Panc1 (cell line): ENCODE results near the gene STXBP5. TPM values are rescaled to one million over a fixed set of nuclear protein-coding genes. Genes with fewer than 3 reads are reported as not detected.

Experiments
- ATAC-seq: fragments of 200-7000 bp; cut with Tn5 transposase; 2 replicates; pipeline ENCODE4 v1.9.1; 2020; ENCODE audit warnings: mild to moderate bottlenecking, moderate library complexity
- BruUV-seq: library from RNA; stranded (reverse); fragments of 400-500 nt; replicated peaks from 2 replicates; lab custom pipeline; 2021; lab: Mats Ljungman, UMichigan
- CTCF ChIA-PET: fragments of 300-600 bp; sonication (Branson Sonifier 250); formaldehyde crosslinking; loops from one replicate; lab custom pipeline; 2022; ENCODE audit warnings: antibody characterized with exemption; lab: Charles Lee
- POLR2A ChIA-PET: fragments of 300-600 bp; sonication (Branson Sonifier 250); formaldehyde crosslinking; loops from one replicate; lab custom pipeline; 2022; ENCODE audit warnings: antibody characterized with exemption; lab: Charles Lee
- DNase-seq: peaks from one replicate; pipeline ENCODE4 v3.0.0-alpha.2; 2010; ENCODE audit warnings: low read depth, low spot score
- H3K27ac ChIP-seq: 2 replicates; pipeline ENCODE4 v1.5.1; 2011; ENCODE audit warnings: mild to moderate bottlenecking, low read length, inconsistent platforms
- H3K27me3 ChIP-seq: fragments of 200-500 bp; sonication (Bioruptor generic); 2 replicates; pipeline ENCODE4 v1.6.0; 2014; ENCODE audit warnings: low read length, inconsistent platforms; ENCODE audit not compliant: control insufficient read depth, insufficient read depth
- H3K36me3 ChIP-seq: fragments of 200-500 bp; sonication (Bioruptor generic); 2 replicates; pipeline ENCODE4 v1.5.1; 2014; ENCODE audit warnings: inconsistent platforms, mild to moderate bottlenecking, low read length, moderate library complexity; ENCODE audit not compliant: control insufficient read depth, insufficient read depth
- H3K4me1 ChIP-seq: 2 replicates; pipeline ENCODE4 v1.5.1; 2011; ENCODE audit warnings: inconsistent platforms, mild to moderate bottlenecking, low read length, moderate library complexity; ENCODE audit not compliant: control insufficient read depth, insufficient read depth
- H3K4me3 ChIP-seq, 2 experiments: 2 replicates each; pipeline ENCODE4 v1.5.1; 2011 to 2012; ENCODE audit warnings: low read depth in 2 of 2, low read length in 2 of 2, mild to moderate bottlenecking in 2 of 2, inconsistent platforms in 1 of 2, moderate library complexity in 1 of 2
- H3K9me3 ChIP-seq: fragments of 200-500 bp; sonication (Bioruptor generic); 2 replicates; pipeline ENCODE4 v1.5.1; 2014; ENCODE audit warnings: low read depth, mild to moderate bottlenecking, inconsistent platforms, low read length, moderate library complexity; ENCODE audit not compliant: control insufficient read depth, insufficient read depth
- CTCF ChIP-seq: fragments of 450-650 bp; IDR thresholded peaks from 2 replicates; pipeline ENCODE4 v1.5.1; 2017; ENCODE audit warnings: mild to moderate bottlenecking
- POLR2AphosphoS5 ChIP-seq: IDR thresholded peaks from 2 replicates; pipeline ENCODE4 v1.6.1; 2012; ENCODE audit warnings: mild to moderate bottlenecking, low read depth, low read length, moderate library complexity
- REST ChIP-seq, 2 experiments: IDR thresholded peaks; 2 replicates each; pipeline ENCODE4 v1.6.1; 2011 to 2012; ENCODE audit warnings: low read depth in 2 of 2, control low read depth in 1 of 2, low read length in 1 of 2, mild to moderate bottlenecking in 1 of 2, moderate library complexity in 1 of 2; ENCODE audit not compliant: insufficient read depth in 1 of 2
- SIN3A ChIP-seq: IDR thresholded peaks from 2 replicates; pipeline ENCODE4 v1.6.1; 2012; ENCODE audit warnings: low read depth, mild to moderate bottlenecking, low read length, moderate library complexity, borderline replicate concordance; ENCODE audit not compliant: insufficient read depth
- TCF7L2 ChIP-seq: IDR thresholded peaks from 2 replicates; pipeline ENCODE4 v1.6.1; 2011; ENCODE audit warnings: mild to moderate bottlenecking, low read depth, low read length, inconsistent platforms
- in situ Hi-C: cut with HindIII; loops from 2 replicates; pipeline ENCODE4 v1.10.0; 2016; ENCODE audit warnings: low sequenced_read_pairs, low pct_unique_long_range_greater_than_20kb
- intact Hi-C: fragments of 100-400 bp; cut with micrococcal nuclease; formaldehyde crosslinking; loops from one replicate; pipeline ENCODE4 v1.10.0; 2022; ENCODE audit not compliant: unreplicated experiment
- total RNA-seq: library from RNA; stranded (reverse); gene quantifications from one replicate; pipeline ENCODE4 v1.2.1, GENCODE V29; 2021; ENCODE audit not compliant: unreplicated experiment

STXBP5 gene
- total RNA-seq, 1 experiment from 2014 or later: 77.8 TPM

GRCh38 chr6:147157930-147158329 lies 46.3 kb upstream of the STXBP5 start:
- intact Hi-C loops: no loop called here
- no peak for TF ChIP-seq TCF7L2
- TF ChIP-seq POLR2AphosphoS5: no peak
- TF ChIP-seq SIN3A: no peak
- TF ChIP-seq CTCF: no peak
- TF ChIP-seq REST (IDR thresholded peaks at IDR 0.05; ENCODE audit: insufficient read depth in 1 of 2, low read depth in 2 of 2, low read length in 1 of 2): no peak
- DNase-seq (no peak), ATAC-seq (no peak)
- in situ Hi-C loops: no loop called here
- H3K4me1 ChIP-seq: no peaks in the 10 kb centered on the region
- no peak overlapping the region for H3K4me3 ChIP-seq
- BruUV-seq: no TSS peak
- H3K27me3 ChIP-seq: no peaks in the 10 kb centered on the region
- ChIA-PET CTCF (no interaction called here), POLR2A (no interaction called here)
- H3K27ac ChIP-seq: no peak overlapping the region; the same call in 1 of the 2 replicates
- H3K36me3 ChIP-seq: no peaks in the 10 kb centered on the region
- no peaks in the 10 kb centered on the region for H3K9me3 ChIP-seq

- Histone ChIP-seq H3K4me3 (no peak overlapping the region), H3K27ac (no peak overlapping the region), H3K27me3 (no peaks in the 10 kb centered on the region), H3K4me1 (no peaks in the 10 kb centered on the region), H3K9me3 (no peaks in the 10 kb centered on the region), H3K36me3 (no peaks in the 10 kb centered on the region)
- intact Hi-C loops: no loop called here
- no TSS peak for BruUV-seq
- ChIA-PET POLR2A (no interaction called here), CTCF (no interaction called here)
- TF ChIP-seq REST (IDR thresholded peaks at IDR 0.05; ENCODE audit: insufficient read depth in 1 of 2, low read depth in 2 of 2, low read length in 1 of 2) (no peak), SIN3A (no peak), TCF7L2 (no peak), POLR2AphosphoS5 (no peak), CTCF (no peak)
- ATAC-seq (no peak), DNase-seq (no peak)
- in situ Hi-C loops: no loop called here
Observed at GRCh38 chr6:147158881-147159280, 45.3 kb upstream of the STXBP5 start.
